ENCODE measurements around the gene SNRPA1.
"Not testable (repeated sequence)": the region's sequence is repeated elsewhere in the genome, so short reads cannot be mapped to it uniquely, and the experiment has no call there.

SNRPA1 gene

GRCh38 chr15:101337976-101338375 is 42.9 kb upstream of the SNRPA1 start:
- no peaks in the 10 kb centered on the region for H3K9me2 ChIP-seq (replicated peaks; ENCODE audit: insufficient read depth, low read length)
- H3K27ac ChIP-seq (ENCODE audit: low read depth, low read length): no peak overlapping the region
- H3K79me2 ChIP-seq (ENCODE audit: insufficient read depth, low read length): no peaks in the 10 kb centered on the region
- no peak overlapping the region for H3K4me2 ChIP-seq (ENCODE audit: low read depth, low read length, poor library complexity, severe bottlenecking)
- no peak for TF ChIP-seq EZH2phosphoT487 (conservative IDR thresholded peaks at IDR 0.05; ENCODE audit: low read length)
- TF ChIP-seq CTCF (IDR thresholded peaks at IDR 0.05; ENCODE audit: insufficient read depth, low read length, poor library complexity, severe bottlenecking): no peak
- no peaks in the 10 kb centered on the region; the same call in 1 of the 2 replicates for H3K36me3 ChIP-seq (ENCODE audit: low read length)
- no peak overlapping the region for H3K9ac ChIP-seq (ENCODE audit: low read length)
- peaks cover 9% of the 10 kb centered on the region; the same call in 1 of the 2 replicates for H3K9me3 ChIP-seq (ENCODE audit: insufficient read depth, low read length)
- peaks cover 9% of the 10 kb centered on the region for H3F3A ChIP-seq (ENCODE audit: insufficient read depth)
- no peak overlapping the region for H2AFZ ChIP-seq (ENCODE audit: low read depth, low read length, severe bottlenecking)
- H3K27me3 ChIP-seq (ENCODE audit: low read length): 0 out of 2 replicates have a peak, but pooled peaks cover 8% of the 10 kb centered on the region
- no peaks in the 10 kb centered on the region for H4K20me1 ChIP-seq (ENCODE audit: low read depth, low read length)
- H3K4me3 ChIP-seq (ENCODE audit: insufficient read depth, low read length, poor library complexity, severe bottlenecking): no peak overlapping the region

- Histone ChIP-seq H3K27ac (ENCODE audit: low read depth, low read length) (peak overlapping the region; percentile 41), H2AFZ (ENCODE audit: low read depth, low read length, severe bottlenecking) (peak overlapping the region; percentile 96), H3K4me2 (ENCODE audit: low read depth, low read length, poor library complexity, severe bottlenecking) (peak overlapping the region; percentile 49), H3K4me3 (ENCODE audit: insufficient read depth, low read length, poor library complexity, severe bottlenecking) (peak overlapping the region; percentile 47)
- not testable (repeated sequence) for H3F3A ChIP-seq (ENCODE audit: insufficient read depth); H3K79me2 ChIP-seq (ENCODE audit: insufficient read depth, low read length); H3K36me3 ChIP-seq (ENCODE audit: low read length); H3K9me2 ChIP-seq (replicated peaks; ENCODE audit: insufficient read depth, low read length); H4K20me1 ChIP-seq (ENCODE audit: low read depth, low read length); H3K27me3 ChIP-seq (ENCODE audit: low read length); H3K9me3 ChIP-seq (ENCODE audit: insufficient read depth, low read length); H3K9ac ChIP-seq (ENCODE audit: low read length)
Observed at GRCh38 chr15:101333907-101334789, 39.1 kb upstream of the SNRPA1 start.

- Histone ChIP-seq H3K27ac (ENCODE audit: low read depth, low read length) (no peak overlapping the region), H3K9me3 (ENCODE audit: insufficient read depth, low read length) (peaks cover 9% of the 10 kb centered on the region; the same call in 1 of the 2 replicates), H3K79me2 (ENCODE audit: insufficient read depth, low read length) (no peaks in the 10 kb centered on the region), H3K4me2 (ENCODE audit: low read depth, low read length, poor library complexity, severe bottlenecking) (no peak overlapping the region), H4K20me1 (ENCODE audit: low read depth, low read length) (no peaks in the 10 kb centered on the region), H3K4me3 (ENCODE audit: insufficient read depth, low read length, poor library complexity, severe bottlenecking) (no peak overlapping the region), H3K9me2 (replicated peaks; ENCODE audit: insufficient read depth, low read length) (no peaks in the 10 kb centered on the region), H3K9ac (ENCODE audit: low read length) (no peak overlapping the region), H3K27me3 (ENCODE audit: low read length) (no peaks in the 10 kb centered on the region), H3K36me3 (ENCODE audit: low read length) (no peaks in the 10 kb centered on the region; the same call in 1 of the 2 replicates), H2AFZ (ENCODE audit: low read depth, low read length, severe bottlenecking) (no peak overlapping the region), H3F3A (ENCODE audit: insufficient read depth) (peaks cover 9% of the 10 kb centered on the region)
- TF ChIP-seq EZH2phosphoT487 (conservative IDR thresholded peaks at IDR 0.05; ENCODE audit: low read length): no peak
- TF ChIP-seq CTCF (IDR thresholded peaks at IDR 0.05; ENCODE audit: insufficient read depth, low read length, poor library complexity, severe bottlenecking): no peak
Observed at GRCh38 chr15:101332061-101332467, 37.0 kb upstream of the SNRPA1 start.

- TF ChIP-seq EZH2phosphoT487 (conservative IDR thresholded peaks at IDR 0.05; ENCODE audit: low read length) (no peak), CTCF (IDR thresholded peaks at IDR 0.05; ENCODE audit: insufficient read depth, low read length, poor library complexity, severe bottlenecking) (no peak)
- no peaks in the 10 kb centered on the region; the same call in 1 of the 2 replicates for H3K36me3 ChIP-seq (ENCODE audit: low read length)
Observed at GRCh38 chr15:101329867-101330380, 34.9 kb upstream of the SNRPA1 start.

More at GRCh38 chr15:101329867-101330380, 34.9 kb upstream of the SNRPA1 start:
- Histone ChIP-seq H3K9me3 (ENCODE audit: insufficient read depth, low read length) (peaks cover 7% of the 10 kb centered on the region; the same call in 1 of the 2 replicates), H3K79me2 (ENCODE audit: insufficient read depth, low read length) (no peaks in the 10 kb centered on the region), H3K9ac (ENCODE audit: low read length) (no peak overlapping the region), H3K27me3 (ENCODE audit: low read length) (no peaks in the 10 kb centered on the region), H3K9me2 (replicated peaks; ENCODE audit: insufficient read depth, low read length) (no peaks in the 10 kb centered on the region), H3F3A (ENCODE audit: insufficient read depth) (peaks cover 9% of the 10 kb centered on the region), H2AFZ (ENCODE audit: low read depth, low read length, severe bottlenecking) (no peak overlapping the region), H4K20me1 (ENCODE audit: low read depth, low read length) (no peaks in the 10 kb centered on the region), H3K4me2 (ENCODE audit: low read depth, low read length, poor library complexity, severe bottlenecking) (no peak overlapping the region), H3K27ac (ENCODE audit: low read depth, low read length) (no peak overlapping the region), H3K4me3 (ENCODE audit: insufficient read depth, low read length, poor library complexity, severe bottlenecking) (no peak overlapping the region)
